AG04449 (cell line): ENCODE data around the gene ANXA4.
A peak's percentile ranks its signal among the peaks of the same experiment; 100 is the strongest.

Experiments used
- CTCF ChIA-PET: fragments of 350-600 bp; formaldehyde crosslinking; extraction: SDS; loops from one replicate; lab custom pipeline; 2021; ENCODE audit warnings: antibody characterized with exemption; lab: Yijun Ruan, JAX
- POLR2A ChIA-PET: fragments of 400-600, 350-600 bp; formaldehyde crosslinking; extraction: SDS; loops from one replicate; lab custom pipeline; 2020; ENCODE audit warnings: antibody characterized with exemption, inconsistent platforms; lab: Yijun Ruan, JAX
- DNase-seq: peaks from one replicate; pipeline ENCODE4 v3.0.0-alpha.2; 2010; ENCODE audit warnings: low read depth, low spot score
- H3K4me3 ChIP-seq: 2 replicates; pipeline ENCODE4 v1.5.1; 2011; ENCODE audit warnings: low read depth, mild to moderate bottlenecking, control low read depth, low read length
- CTCF ChIP-seq: IDR thresholded peaks from one replicate; pipeline ENCODE4 v1.5.1; 2011; ENCODE audit warnings: mild to moderate bottlenecking, moderate library complexity, low read length, control low read depth, inconsistent platforms; ENCODE audit not compliant: insufficient read depth; ENCODE audit errors: missing control alignments

The ANXA4 gene

GRCh38 chr2:69742322-69742952, 503 bp downstream of the ANXA4 start:
- H3K4me3 ChIP-seq = peak overlapping the region; percentile 74
- ChIA-PET CTCF (interaction anchor here (0.9 to 8.7 kb wide), 7 partner anchors 11 to 74 kb away, joined by 3 to 82 read pairs (median 4); no protein-coding TSS in a partner anchor), POLR2A (interaction anchor here (0.7 to 1.9 kb wide), 10 partner anchors 8 to 172 kb away, joined by 3 to 9 read pairs (median 4); partner anchors contain the start of gene MXD1)
- no peak for TF ChIP-seq CTCF
- no peak for DNase-seq

GRCh38 chr2:69743847-69744264, 1.9 kb downstream of the ANXA4 start:
- ChIA-PET POLR2A (interaction anchor here (1.6 kb wide), 1 partner anchor 19 kb away, joined by 4 read pairs; no protein-coding TSS in a partner anchor), CTCF (interaction anchor here (0.7 to 8.7 kb wide), 3 partner anchors 18 to 73 kb away, joined by 3 to 82 read pairs (median 33); no protein-coding TSS in a partner anchor)
- TF ChIP-seq CTCF = no peak
- no peak overlapping the region for H3K4me3 ChIP-seq
- no peak for DNase-seq

- no peak overlapping the region for H3K4me3 ChIP-seq
- ChIA-PET POLR2A (interaction anchor here (0.7 kb wide), 1 partner anchor 85 kb away, joined by 3 read pairs; no protein-coding TSS in a partner anchor), CTCF (interaction anchor here (0.7 to 8.7 kb wide), 5 partner anchors 14 to 72 kb away, joined by 3 to 82 read pairs (median 4); no protein-coding TSS in a partner anchor)
- no peak for DNase-seq
- TF ChIP-seq CTCF = no peak
Measured at GRCh38 chr2:69744456-69744855, 2.5 kb downstream of the ANXA4 start.

- POLR2A ChIA-PET = interaction anchor here (0.7 kb wide), 1 partner anchor 84 kb away, joined by 3 read pairs; no protein-coding TSS in a partner anchor
- CTCF ChIA-PET = interaction anchor here (0.7 to 8.7 kb wide), 5 partner anchors 13 to 72 kb away, joined by 3 to 82 read pairs (median 4); no protein-coding TSS in a partner anchor
- H3K4me3 ChIP-seq = no peak overlapping the region
- DNase-seq = no peak
- no peak for TF ChIP-seq CTCF
Measured at GRCh38 chr2:69745035-69745434, 3.1 kb downstream of the ANXA4 start.

- no peak for TF ChIP-seq CTCF
Measured at GRCh38 chr2:69750246-69750645, 8.3 kb downstream of the ANXA4 start.

More at GRCh38 chr2:69750246-69750645, 8.3 kb downstream of the ANXA4 start:
- ChIA-PET CTCF (interaction anchor here (1.0 to 3.0 kb wide), 4 partner anchors 18 to 67 kb away, joined by 3 to 17 read pairs (median 3); no protein-coding TSS in a partner anchor), POLR2A (interaction anchor here (1.1 kb wide), 1 partner anchor 8 kb away, joined by 4 read pairs; the partner anchor contains the start of gene ANXA4)
- H3K4me3 ChIP-seq = no peak overlapping the region
- no peak for DNase-seq
